Activated T-cell treated with anti-CD3 and anti-CD28 coated beads, Interleukin-2, amount 50 U/mL, for 24 hours (primary cell): Measurements from ENCODE around the gene CENPE.

Experiments used
- DNase-seq: peaks from one replicate; pipeline ENCODE4 v3.0.0-alpha.2; 2020
- H3K27ac Mint-ChIP-seq: 2 replicates; pipeline ENCODE4 v1.8.0; 2020; ENCODE audit warnings: mild to moderate bottlenecking, mixed read lengths
- H3K27me3 Mint-ChIP-seq: 2 replicates; pipeline ENCODE4 v1.8.0; 2020; ENCODE audit warnings: mixed read lengths
- H3K36me3 Mint-ChIP-seq: 2 replicates; pipeline ENCODE4 v1.8.0; 2020; ENCODE audit warnings: low read depth, mixed read lengths
- H3K4me1 Mint-ChIP-seq: 2 replicates; pipeline ENCODE4 v1.8.0; 2020; ENCODE audit warnings: low read depth, mixed read lengths
- H3K4me3 Mint-ChIP-seq: 2 replicates; pipeline ENCODE4 v1.8.0; 2020; ENCODE audit warnings: mild to moderate bottlenecking, moderate library complexity, mixed read lengths
- H3K9me3 Mint-ChIP-seq: 2 replicates; pipeline ENCODE4 v1.8.0; 2020; ENCODE audit warnings: mixed read lengths

The CENPE gene

GRCh38 chr4:103104886-103105285 is 93.3 kb downstream of the CENPE start:
- no peak for DNase-seq
- H3K36me3 Mint-ChIP-seq = peaks cover 13% of the 10 kb centered on the region
- no peak overlapping the region for H3K27ac Mint-ChIP-seq
- no peaks in the 10 kb centered on the region for H3K4me1 Mint-ChIP-seq
- H3K9me3 Mint-ChIP-seq = no peaks in the 10 kb centered on the region
- no peak overlapping the region for H3K4me3 Mint-ChIP-seq
- no peaks in the 10 kb centered on the region for H3K27me3 Mint-ChIP-seq

GRCh38 chr4:103100691-103101090 is 97.5 kb downstream of the CENPE start:
- no peak for DNase-seq
- H3K4me3 Mint-ChIP-seq = no peak overlapping the region
- no peaks in the 10 kb centered on the region for H3K9me3 Mint-ChIP-seq
- H3K27me3 Mint-ChIP-seq = no peaks in the 10 kb centered on the region
- no peaks in the 10 kb centered on the region for H3K36me3 Mint-ChIP-seq
- H3K27ac Mint-ChIP-seq = no peak overlapping the region
- H3K4me1 Mint-ChIP-seq = peaks cover 28% of the 10 kb centered on the region

- Mint-ChIP-seq H3K4me3 (peak within 1 kb of the TSS; percentile 78), H3K36me3 (no peaks in the 10 kb centered on the region), H3K9me3 (no peaks in the 10 kb centered on the region), H3K4me1 (peaks cover 28% of the 10 kb centered on the region), H3K27ac (peak within 1 kb of the TSS; percentile 86), H3K27me3 (no peaks in the 10 kb centered on the region)
- DNase-seq = no peak
Observed at GRCh38 chr4:103099691-103100392, 98.3 kb downstream of the CENPE start, which contains the start of gene BDH2. TSS of gene BDH2 (minus strand) at chr4:103099834. CDS start at chr4:103096254, 3,580 bp downstream.

GRCh38 chr4:103098756-103099440 is 99.2 kb downstream of the CENPE start:
- H3K27me3 Mint-ChIP-seq = no peaks in the 10 kb centered on the region
- DNase-seq = no peak
- peak overlapping the region; percentile 86 for H3K27ac Mint-ChIP-seq
- H3K4me3 Mint-ChIP-seq = peak overlapping the region; percentile 78
- no peaks in the 10 kb centered on the region for H3K36me3 Mint-ChIP-seq
- H3K4me1 Mint-ChIP-seq = peaks cover 28% of the 10 kb centered on the region
- no peaks in the 10 kb centered on the region for H3K9me3 Mint-ChIP-seq

- no peaks in the 10 kb centered on the region for H3K36me3 Mint-ChIP-seq
- no peak overlapping the region for H3K27ac Mint-ChIP-seq
- peak overlapping the region; percentile 78 for H3K4me3 Mint-ChIP-seq
- peaks cover 28% of the 10 kb centered on the region for H3K4me1 Mint-ChIP-seq
- H3K27me3 Mint-ChIP-seq = no peaks in the 10 kb centered on the region
- no peaks in the 10 kb centered on the region for H3K9me3 Mint-ChIP-seq
- no peak for DNase-seq
Observed at GRCh38 chr4:103098341-103098740, 99.8 kb downstream of the CENPE start.

GRCh38 chr4:103097112-103097511 is 101.0 kb downstream of the CENPE start:
- Mint-ChIP-seq H3K36me3 (peaks cover 3% of the 10 kb centered on the region), H3K27me3 (no peaks in the 10 kb centered on the region), H3K9me3 (no peaks in the 10 kb centered on the region), H3K4me3 (no peak overlapping the region), H3K4me1 (peaks cover 38% of the 10 kb centered on the region), H3K27ac (no peak overlapping the region)
- no peak for DNase-seq

- Mint-ChIP-seq H3K4me1 (peaks cover 42% of the 10 kb centered on the region), H3K36me3 (peaks cover 11% of the 10 kb centered on the region), H3K27me3 (no peaks in the 10 kb centered on the region), H3K27ac (no peak overlapping the region), H3K4me3 (no peak overlapping the region), H3K9me3 (no peaks in the 10 kb centered on the region)
- no peak for DNase-seq
Observed at GRCh38 chr4:103095080-103095479, 103.1 kb downstream of the CENPE start.

- Mint-ChIP-seq H3K36me3 (peaks cover 31% of the 10 kb centered on the region), H3K9me3 (no peaks in the 10 kb centered on the region), H3K27ac (peak overlapping the region; percentile 20), H3K27me3 (no peaks in the 10 kb centered on the region), H3K4me1 (peaks cover 20% of the 10 kb centered on the region), H3K4me3 (no peak overlapping the region)
- no peak for DNase-seq
Observed at GRCh38 chr4:103092245-103092644, 105.9 kb downstream of the CENPE start.

GRCh38 chr4:103091601-103092223 is 106.4 kb downstream of the CENPE start:
- no peak overlapping the region for H3K27ac Mint-ChIP-seq

GRCh38 chr4:103089481-103089880 is 108.7 kb downstream of the CENPE start:
- H3K4me1 Mint-ChIP-seq = peaks cover 14% of the 10 kb centered on the region
- no peak overlapping the region for H3K4me3 Mint-ChIP-seq

More at GRCh38 chr4:103091601-103092223, 106.4 kb downstream of the CENPE start:
- Mint-ChIP-seq H3K9me3 (no peaks in the 10 kb centered on the region), H3K4me1 (peaks cover 16% of the 10 kb centered on the region), H3K36me3 (peaks cover 36% of the 10 kb centered on the region), H3K4me3 (no peak overlapping the region), H3K27me3 (no peaks in the 10 kb centered on the region)
- no peak for DNase-seq

GRCh38 chr4:103086551-103086950 is 111.6 kb downstream of the CENPE start:
- no peaks in the 10 kb centered on the region for H3K27me3 Mint-ChIP-seq
- no peaks in the 10 kb centered on the region for H3K4me1 Mint-ChIP-seq
- no peak overlapping the region for H3K4me3 Mint-ChIP-seq
- no peak for DNase-seq
- no peaks in the 10 kb centered on the region for H3K9me3 Mint-ChIP-seq
- H3K27ac Mint-ChIP-seq = peak overlapping the region; percentile 28
- H3K36me3 Mint-ChIP-seq = peaks cover 46% of the 10 kb centered on the region

More at GRCh38 chr4:103089481-103089880, 108.7 kb downstream of the CENPE start:
- Mint-ChIP-seq H3K9me3 (no peaks in the 10 kb centered on the region), H3K27me3 (no peaks in the 10 kb centered on the region), H3K36me3 (peaks cover 48% of the 10 kb centered on the region), H3K27ac (no peak overlapping the region)
- DNase-seq = no peak

- Mint-ChIP-seq H3K4me1 (no peaks in the 10 kb centered on the region), H3K9me3 (no peaks in the 10 kb centered on the region), H3K27ac (no peak overlapping the region), H3K4me3 (no peak overlapping the region), H3K27me3 (no peaks in the 10 kb centered on the region), H3K36me3 (peaks cover 46% of the 10 kb centered on the region)
- DNase-seq = no peak
Observed at GRCh38 chr4:103085555-103086196, 112.5 kb downstream of the CENPE start.

GRCh38 chr4:103079621-103080020 is 118.5 kb downstream of the CENPE start:
- H3K36me3 Mint-ChIP-seq = peaks cover 22% of the 10 kb centered on the region
- peaks cover 28% of the 10 kb centered on the region for H3K4me1 Mint-ChIP-seq
- no peaks in the 10 kb centered on the region for H3K27me3 Mint-ChIP-seq
- H3K27ac Mint-ChIP-seq = no peak overlapping the region
- DNase-seq = no peak
- H3K4me3 Mint-ChIP-seq = no peak overlapping the region
- no peaks in the 10 kb centered on the region for H3K9me3 Mint-ChIP-seq

GRCh38 chr4:103076747-103077347 is 121.3 kb downstream of the CENPE start, which contains the start of gene SLC9B2:
TSS of gene SLC9B2 (minus strand) at chr4:103076761. CDS start at chr4:103067550, 9,211 bp downstream.
- DNase-seq = no peak
- peaks cover 45% of the 10 kb centered on the region for H3K36me3 Mint-ChIP-seq
- no peaks in the 10 kb centered on the region for H3K9me3 Mint-ChIP-seq
- H3K4me3 Mint-ChIP-seq = peak within 1 kb of the TSS; percentile 97
- H3K4me1 Mint-ChIP-seq = peaks cover 50% of the 10 kb centered on the region
- peak within 1 kb of the TSS; percentile 98 for H3K27ac Mint-ChIP-seq
- H3K27me3 Mint-ChIP-seq = no peaks in the 10 kb centered on the region
